ENCODE data around the gene RASSF6.

Gene RASSF6

DNA sequence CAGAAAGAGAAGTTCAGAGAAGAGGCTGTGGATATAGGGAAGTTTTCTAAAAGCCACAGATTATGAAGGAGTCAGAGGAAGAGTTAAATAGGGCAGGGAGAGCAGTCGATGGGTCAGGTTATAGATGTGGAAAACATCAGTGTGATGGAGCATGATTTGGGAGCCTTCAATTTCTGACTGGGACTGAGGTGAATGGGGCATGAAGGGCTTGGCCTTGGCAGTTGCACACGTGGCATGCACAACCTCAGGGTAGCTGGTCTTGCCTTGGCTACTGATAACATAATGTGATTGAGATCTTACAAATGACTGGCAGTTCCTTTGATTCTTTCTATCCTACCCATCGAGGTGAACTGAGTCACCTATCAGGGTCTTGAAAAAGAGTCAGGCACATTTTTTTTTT, 79.0 kb downstream of the RASSF6 start:
- no peak for TF ChIP-seq CTCF (IDR thresholded peaks at IDR 0.05)

DNA sequence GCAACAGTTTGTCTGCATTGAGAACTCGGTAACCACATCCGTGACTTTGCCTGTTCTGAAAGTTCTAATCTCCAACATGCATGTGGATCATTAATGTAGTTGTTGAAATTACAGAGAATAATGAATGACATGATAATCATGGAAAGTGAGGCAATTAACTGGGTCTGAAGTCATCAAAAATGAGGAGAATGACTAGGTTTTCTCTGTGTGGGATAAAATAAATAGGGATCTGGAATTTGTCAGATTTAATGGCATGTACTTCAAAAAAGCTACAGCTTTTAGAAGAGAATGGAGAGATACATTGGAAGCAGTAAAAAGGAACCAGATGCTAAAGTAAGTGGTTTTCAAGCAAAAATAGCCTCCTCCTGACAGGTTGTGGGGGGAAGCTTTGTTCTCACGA, 79.4 kb downstream of the RASSF6 start:
- TF ChIP-seq CTCF (IDR thresholded peaks at IDR 0.05): no peak

DNA sequence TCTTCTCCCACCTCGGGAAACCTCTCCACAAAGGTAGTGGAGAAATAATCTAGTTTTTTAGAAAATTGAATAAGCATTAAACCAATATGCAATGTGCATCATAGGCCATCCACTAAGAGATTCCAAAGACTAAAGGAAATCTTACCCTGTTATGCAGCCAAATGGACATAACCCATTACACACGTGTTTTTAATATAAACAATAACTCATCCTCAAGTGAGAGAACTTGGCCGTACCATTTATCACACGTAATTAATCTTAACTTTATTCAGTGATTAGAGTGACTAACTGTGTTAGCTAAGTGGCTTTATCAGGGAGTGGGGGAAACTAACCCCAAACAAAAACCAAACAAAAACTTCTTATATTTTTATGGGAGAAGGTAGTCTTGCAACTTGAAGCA, 80.8 kb downstream of the RASSF6 start:
- no peak for TF ChIP-seq CTCF (IDR thresholded peaks at IDR 0.05)

- no peak for TF ChIP-seq CTCF (IDR thresholded peaks at IDR 0.05)
Observed at GRCh38 chr4:73538162-73538561, 82.1 kb downstream of the RASSF6 start.

GRCh38 chr4:73533515-73534422, 86.5 kb downstream of the RASSF6 start:
- no peak for TF ChIP-seq CTCF (IDR thresholded peaks at IDR 0.05)

GRCh38 chr4:73528171-73528570, 92.1 kb downstream of the RASSF6 start:
- no peak for TF ChIP-seq CTCF (IDR thresholded peaks at IDR 0.05)

DNA sequence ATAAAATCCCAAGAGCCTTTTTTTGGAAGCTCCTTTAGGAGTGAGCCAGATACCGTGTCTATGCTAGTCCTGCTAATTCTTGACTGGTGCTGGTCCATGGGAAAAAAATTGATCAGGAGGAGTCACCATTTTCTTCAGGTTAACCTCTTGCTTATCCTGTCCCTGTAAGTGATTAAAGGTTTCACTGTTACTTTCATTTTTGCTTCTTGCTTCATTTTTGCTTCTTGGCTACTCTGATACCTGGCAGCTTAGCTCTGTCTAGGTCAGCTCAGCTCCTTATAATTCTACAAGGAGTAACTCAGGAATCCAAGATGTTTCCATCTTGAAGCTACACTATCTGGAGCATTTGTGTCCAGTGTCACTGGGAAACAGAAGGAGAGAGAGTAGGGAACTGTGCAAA, 93.0 kb downstream of the RASSF6 start:
- no peak for TF ChIP-seq CTCF (IDR thresholded peaks at IDR 0.05)
